Astrocyte (in vitro differentiated cells and primary cell): ENCODE measurements around the gene SPOCK1. TPM values are rescaled to one million over a fixed set of nuclear protein-coding genes. Genes with fewer than 3 reads are reported as not detected.
A peak's percentile ranks its signal among the peaks of the same experiment; 100 is the strongest.

Experiments
- DNase-seq: peaks from one replicate; pipeline ENCODE4 v3.0.0-alpha.2; 2010; ENCODE audit warnings: low read depth
- FAIRE-seq: peaks from 2 replicates; lab custom pipeline; 2011; peaks lifted over from hg19 to GRCh38; lab: Jason Lieb, UNC
- H2AFZ ChIP-seq: 2 replicates; pipeline ENCODE4 v1.6.0; 2012; ENCODE audit warnings: low read depth, low read length, inconsistent platforms
- H3K27ac ChIP-seq: 2 replicates; pipeline ENCODE4 v1.5.1; 2011; ENCODE audit warnings: low read depth, low read length, inconsistent platforms
- H3K27me3 ChIP-seq: 2 replicates; pipeline ENCODE4 v1.6.0; 2011; ENCODE audit warnings: low read length, inconsistent platforms; ENCODE audit not compliant: insufficient read depth
- H3K36me3 ChIP-seq: 2 replicates; pipeline ENCODE4 v1.5.1; 2011; ENCODE audit warnings: low read length, inconsistent platforms; ENCODE audit not compliant: insufficient read depth
- H3K4me1 ChIP-seq: 2 replicates; pipeline ENCODE4 v1.5.1; 2011; ENCODE audit warnings: low read length, inconsistent platforms; ENCODE audit not compliant: insufficient read depth
- H3K4me2 ChIP-seq: 2 replicates; pipeline ENCODE4 v1.6.0; 2012; ENCODE audit warnings: low read length, inconsistent platforms
- H3K4me3 ChIP-seq: 2 replicates; pipeline ENCODE4 v1.5.1; 2011; ENCODE audit warnings: low read depth, mild to moderate bottlenecking, low read length, inconsistent platforms; ENCODE audit not compliant: insufficient read depth
- H3K79me2 ChIP-seq: 2 replicates; pipeline ENCODE4 v1.6.0; 2012; ENCODE audit warnings: mild to moderate bottlenecking, low read length, inconsistent platforms; ENCODE audit not compliant: insufficient read depth
- H3K9ac ChIP-seq: 2 replicates; pipeline ENCODE4 v1.6.0; 2012; ENCODE audit warnings: mild to moderate bottlenecking, low read length, inconsistent platforms
- H3K9me3 ChIP-seq: 2 replicates; pipeline ENCODE4 v1.5.1; 2012; ENCODE audit warnings: low read depth, mild to moderate bottlenecking, low read length, inconsistent platforms; ENCODE audit not compliant: insufficient read depth
- H4K20me1 ChIP-seq: 2 replicates; pipeline ENCODE4 v1.6.0; 2012; ENCODE audit warnings: low read length, inconsistent platforms; ENCODE audit not compliant: insufficient read depth
- H3K27ac Mint-ChIP-seq: one replicate; pipeline ENCODE4 v1.8.0; 2021; ENCODE audit warnings: mild to moderate bottlenecking, mixed read lengths; ENCODE audit not compliant: unreplicated experiment
- H3K27me3 Mint-ChIP-seq: one replicate; pipeline ENCODE4 v1.8.0; 2021; ENCODE audit warnings: low read depth, mixed read lengths; ENCODE audit not compliant: unreplicated experiment
- H3K36me3 Mint-ChIP-seq: one replicate; pipeline ENCODE4 v1.8.0; 2021; ENCODE audit warnings: low read depth, mixed read lengths; ENCODE audit not compliant: unreplicated experiment
- H3K4me1 Mint-ChIP-seq: one replicate; pipeline ENCODE4 v1.8.0; 2021; ENCODE audit warnings: low read depth, mixed read lengths; ENCODE audit not compliant: unreplicated experiment
- H3K4me3 Mint-ChIP-seq: one replicate; pipeline ENCODE4 v1.8.0; 2021; ENCODE audit warnings: mild to moderate bottlenecking, moderate library complexity, mixed read lengths; ENCODE audit not compliant: unreplicated experiment
- H3K9me3 Mint-ChIP-seq: one replicate; pipeline ENCODE4 v1.8.0; 2021; ENCODE audit warnings: mild to moderate bottlenecking, mixed read lengths; ENCODE audit not compliant: unreplicated experiment
- CTCF ChIP-seq: IDR thresholded peaks from 2 replicates; pipeline ENCODE4 v1.5.1; 2011; ENCODE audit warnings: low read depth, mild to moderate bottlenecking, inconsistent platforms, low read length, moderate library complexity; ENCODE audit not compliant: insufficient read depth
- EZH2 ChIP-seq: IDR thresholded peaks from 2 replicates; pipeline ENCODE4 v1.6.1; 2012; ENCODE audit warnings: mild to moderate bottlenecking, low read length, inconsistent platforms; ENCODE audit not compliant: insufficient read depth
- total RNA-seq: library from RNA; stranded (reverse); gene quantifications from 2 replicates; pipeline ENCODE4 v1.2.1, GENCODE V29; 2021

Gene SPOCK1
- total RNA-seq, 1 donor from 2014 or later = 53.5 TPM

- no peak overlapping the region for H2AFZ ChIP-seq
- Mint-ChIP-seq H3K27ac (no peak overlapping the region), H3K27me3 (peaks cover 14% of the 10 kb centered on the region), H3K4me1 (no peaks in the 10 kb centered on the region), H3K4me3 (no peak overlapping the region), H3K9me3 (no peaks in the 10 kb centered on the region), H3K36me3 (no peaks in the 10 kb centered on the region)
- no peaks in the 10 kb centered on the region for H3K27me3 ChIP-seq
- no peak overlapping the region for H3K4me3 ChIP-seq
- no peaks in the 10 kb centered on the region for H3K36me3 ChIP-seq
- H3K27ac ChIP-seq = no peak overlapping the region
- peaks cover 80% of the 10 kb centered on the region for H4K20me1 ChIP-seq
- H3K9ac ChIP-seq = no peak overlapping the region
- FAIRE-seq (no peak), DNase-seq (no peak)
- H3K4me2 ChIP-seq = no peak overlapping the region
- no peak for TF ChIP-seq EZH2
- TF ChIP-seq CTCF = no peak
- peaks cover 47% of the 10 kb centered on the region for H3K79me2 ChIP-seq
- no peaks in the 10 kb centered on the region for H3K9me3 ChIP-seq
- no peaks in the 10 kb centered on the region for H3K4me1 ChIP-seq
Measured at GRCh38 chr5:137400571-137400970, 98.6 kb downstream of the SPOCK1 start.

- no peak overlapping the region for H3K9ac ChIP-seq
- no peaks in the 10 kb centered on the region for H3K36me3 ChIP-seq
- H4K20me1 ChIP-seq = peaks cover 80% of the 10 kb centered on the region
- FAIRE-seq = no peak
- H3K79me2 ChIP-seq = peaks cover 44% of the 10 kb centered on the region
- Mint-ChIP-seq H3K27ac (no peak overlapping the region), H3K4me1 (no peaks in the 10 kb centered on the region), H3K4me3 (no peak overlapping the region), H3K9me3 (no peaks in the 10 kb centered on the region), H3K27me3 (peaks cover 14% of the 10 kb centered on the region), H3K36me3 (no peaks in the 10 kb centered on the region)
- no peak overlapping the region for H3K4me2 ChIP-seq
- H2AFZ ChIP-seq = no peak overlapping the region
- peak; percentile 20 for DNase-seq
- peaks cover 3% of the 10 kb centered on the region for H3K4me1 ChIP-seq
- H3K4me3 ChIP-seq = no peak overlapping the region
- H3K9me3 ChIP-seq = no peaks in the 10 kb centered on the region
- TF ChIP-seq EZH2 (no peak), CTCF (no peak)
- no peaks in the 10 kb centered on the region for H3K27me3 ChIP-seq
- H3K27ac ChIP-seq = no peak overlapping the region
Measured at GRCh38 chr5:137399911-137400310, 99.2 kb downstream of the SPOCK1 start.

- Mint-ChIP-seq H3K27ac (no peak overlapping the region), H3K4me3 (no peak overlapping the region), H3K4me1 (no peaks in the 10 kb centered on the region), H3K27me3 (peaks cover 14% of the 10 kb centered on the region), H3K9me3 (no peaks in the 10 kb centered on the region), H3K36me3 (no peaks in the 10 kb centered on the region)
- no peak overlapping the region for H3K9ac ChIP-seq
- FAIRE-seq (no peak), DNase-seq (no peak)
- H2AFZ ChIP-seq = no peak overlapping the region
- H3K4me3 ChIP-seq = no peak overlapping the region
- peaks cover 45% of the 10 kb centered on the region for H3K79me2 ChIP-seq
- no peaks in the 10 kb centered on the region for H3K9me3 ChIP-seq
- no peak overlapping the region for H3K4me2 ChIP-seq
- peaks cover 82% of the 10 kb centered on the region for H4K20me1 ChIP-seq
- no peaks in the 10 kb centered on the region for H3K27me3 ChIP-seq
- H3K27ac ChIP-seq = no peak overlapping the region
- H3K4me1 ChIP-seq = peaks cover 3% of the 10 kb centered on the region
- no peaks in the 10 kb centered on the region for H3K36me3 ChIP-seq
- TF ChIP-seq EZH2 = no peak
- TF ChIP-seq CTCF = no peak
Measured at GRCh38 chr5:137398751-137399150, 100.4 kb downstream of the SPOCK1 start.
